ENCODE measurements around the gene RIPOR3.
"Not testable (repeated sequence)": the region's sequence is repeated elsewhere in the genome, so short reads cannot be mapped to it uniquely, and the experiment has no call there.

RIPOR3 gene

GRCh38 chr20:50645253-50646068 lies 45.9 kb downstream of the RIPOR3 start:
- Histone ChIP-seq H4K20me1 (ENCODE audit: insufficient read depth, low read length) (no peaks in the 10 kb centered on the region), H3K4me2 (ENCODE audit: low read length) (no peak overlapping the region), H3K9me3 (ENCODE audit: insufficient read depth, low read length) (peaks cover 3% of the 10 kb centered on the region; the same call in 1 of the 2 replicates), H3K36me3 (replicated peaks; ENCODE audit: low read depth, low read length) (no peaks in the 10 kb centered on the region), H2AFZ (ENCODE audit: low read depth, low read length) (no peak overlapping the region), H3K27ac (ENCODE audit: low read length) (no peak overlapping the region), H3K79me2 (ENCODE audit: low read length) (no peaks in the 10 kb centered on the region), H3K4me3 (ENCODE audit: low read length) (no peak overlapping the region), H3K27me3 (ENCODE audit: low read depth, low read length) (no peaks in the 10 kb centered on the region), H3K4me1 (ENCODE audit: low read length) (no peaks in the 10 kb centered on the region), H3K9ac (ENCODE audit: low read length) (no peak overlapping the region)
- TF ChIP-seq EZH2phosphoT487 (IDR thresholded peaks at IDR 0.05; ENCODE audit: low read depth): no peak

GRCh38 chr20:50642288-50642803 lies 49.0 kb downstream of the RIPOR3 start:
- Histone ChIP-seq H3K4me2 (ENCODE audit: low read length) (no peak overlapping the region), H3K36me3 (replicated peaks; ENCODE audit: low read depth, low read length) (no peaks in the 10 kb centered on the region), H3K9me3 (ENCODE audit: insufficient read depth, low read length) (peaks cover 3% of the 10 kb centered on the region; the same call in 1 of the 2 replicates), H3K27me3 (ENCODE audit: low read depth, low read length) (no peaks in the 10 kb centered on the region), H3K4me1 (ENCODE audit: low read length) (no peaks in the 10 kb centered on the region), H3K79me2 (ENCODE audit: low read length) (no peaks in the 10 kb centered on the region), H3K9ac (ENCODE audit: low read length) (no peak overlapping the region), H3K4me3 (ENCODE audit: low read length) (no peak overlapping the region), H2AFZ (ENCODE audit: low read depth, low read length) (no peak overlapping the region), H4K20me1 (ENCODE audit: insufficient read depth, low read length) (no peaks in the 10 kb centered on the region), H3K27ac (ENCODE audit: low read length) (no peak overlapping the region)
- TF ChIP-seq, protein P1, sequence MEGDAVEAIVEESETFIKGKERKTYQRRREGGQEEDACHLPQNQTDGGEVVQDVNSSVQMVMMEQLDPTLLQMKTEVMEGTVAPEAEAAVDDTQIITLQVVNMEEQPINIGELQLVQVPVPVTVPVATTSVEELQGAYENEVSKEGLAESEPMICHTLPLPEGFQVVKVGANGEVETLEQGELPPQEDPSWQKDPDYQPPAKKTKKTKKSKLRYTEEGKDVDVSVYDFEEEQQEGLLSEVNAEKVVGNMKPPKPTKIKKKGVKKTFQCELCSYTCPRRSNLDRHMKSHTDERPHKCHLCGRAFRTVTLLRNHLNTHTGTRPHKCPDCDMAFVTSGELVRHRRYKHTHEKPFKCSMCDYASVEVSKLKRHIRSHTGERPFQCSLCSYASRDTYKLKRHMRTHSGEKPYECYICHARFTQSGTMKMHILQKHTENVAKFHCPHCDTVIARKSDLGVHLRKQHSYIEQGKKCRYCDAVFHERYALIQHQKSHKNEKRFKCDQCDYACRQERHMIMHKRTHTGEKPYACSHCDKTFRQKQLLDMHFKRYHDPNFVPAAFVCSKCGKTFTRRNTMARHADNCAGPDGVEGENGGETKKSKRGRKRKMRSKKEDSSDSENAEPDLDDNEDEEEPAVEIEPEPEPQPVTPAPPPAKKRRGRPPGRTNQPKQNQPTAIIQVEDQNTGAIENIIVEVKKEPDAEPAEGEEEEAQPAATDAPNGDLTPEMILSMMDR (IDR thresholded peaks at IDR 0.05; ENCODE audit: low read depth, low read length): no peak
- TF ChIP-seq EZH2phosphoT487 (IDR thresholded peaks at IDR 0.05; ENCODE audit: low read depth): no peak

DNA sequence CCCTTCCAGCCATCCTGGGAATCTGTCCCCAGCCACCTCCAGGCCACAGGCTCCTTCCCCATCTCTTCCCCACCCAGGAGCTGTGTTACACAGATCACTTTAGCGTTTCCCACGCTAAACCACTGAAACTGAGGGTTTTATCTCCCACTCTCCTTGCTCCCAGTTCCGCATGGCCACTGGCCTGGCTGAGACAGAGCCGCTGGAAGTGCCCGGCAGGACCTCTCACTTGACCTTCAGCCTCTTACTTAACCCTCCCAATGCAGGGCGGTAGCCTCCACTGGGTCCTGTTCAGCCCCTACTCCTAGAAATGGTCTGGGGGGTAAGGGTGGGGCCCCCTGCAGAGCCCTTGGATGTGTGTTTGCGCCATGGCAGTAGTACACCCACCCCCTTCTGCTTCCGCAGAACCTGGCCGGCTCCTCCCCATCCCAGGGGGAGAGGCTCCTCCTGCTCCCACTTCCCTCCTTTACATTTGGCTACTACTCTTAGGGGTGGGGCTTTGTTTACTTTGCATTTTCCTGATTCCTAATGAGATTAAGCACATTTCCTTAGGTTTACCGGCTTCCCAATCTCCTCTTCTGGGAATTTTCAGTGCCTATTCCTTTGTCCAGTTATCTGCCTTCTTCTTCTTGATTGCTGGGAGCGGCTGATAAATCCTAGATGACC lies 49.6 kb downstream of the RIPOR3 start:
- not testable (repeated sequence) for H4K20me1 ChIP-seq (ENCODE audit: insufficient read depth, low read length); H3K36me3 ChIP-seq (replicated peaks; ENCODE audit: low read depth, low read length); H3K27me3 ChIP-seq (ENCODE audit: low read depth, low read length); H3K79me2 ChIP-seq (ENCODE audit: low read length); H3K4me3 ChIP-seq (ENCODE audit: low read length); H3K9ac ChIP-seq (ENCODE audit: low read length); H2AFZ ChIP-seq (ENCODE audit: low read depth, low read length); H3K9me3 ChIP-seq (ENCODE audit: insufficient read depth, low read length); H3K4me2 ChIP-seq (ENCODE audit: low read length); H3K27ac ChIP-seq (ENCODE audit: low read length); H3K4me1 ChIP-seq (ENCODE audit: low read length)

GRCh38 chr20:50639971-50640711 lies 51.2 kb downstream of the RIPOR3 start:
- H3K9me3 ChIP-seq (ENCODE audit: insufficient read depth, low read length); H2AFZ ChIP-seq (ENCODE audit: low read depth, low read length); H4K20me1 ChIP-seq (ENCODE audit: insufficient read depth, low read length); H3K4me2 ChIP-seq (ENCODE audit: low read length); H3K4me1 ChIP-seq (ENCODE audit: low read length); H3K36me3 ChIP-seq (replicated peaks; ENCODE audit: low read depth, low read length); H3K27me3 ChIP-seq (ENCODE audit: low read depth, low read length); H3K27ac ChIP-seq (ENCODE audit: low read length); H3K79me2 ChIP-seq (ENCODE audit: low read length); H3K9ac ChIP-seq (ENCODE audit: low read length); H3K4me3 ChIP-seq (ENCODE audit: low read length): not testable (repeated sequence)

GRCh38 chr20:50638015-50638847 lies 53.1 kb downstream of the RIPOR3 start:
- not testable (repeated sequence) for H3K4me2 ChIP-seq (ENCODE audit: low read length); H3K9ac ChIP-seq (ENCODE audit: low read length); H3K79me2 ChIP-seq (ENCODE audit: low read length); H3K4me1 ChIP-seq (ENCODE audit: low read length); H4K20me1 ChIP-seq (ENCODE audit: insufficient read depth, low read length); H3K4me3 ChIP-seq (ENCODE audit: low read length); H3K36me3 ChIP-seq (replicated peaks; ENCODE audit: low read depth, low read length); H3K27ac ChIP-seq (ENCODE audit: low read length); H2AFZ ChIP-seq (ENCODE audit: low read depth, low read length); H3K9me3 ChIP-seq (ENCODE audit: insufficient read depth, low read length)
- H3K27me3 ChIP-seq (ENCODE audit: low read depth, low read length): peaks cover 16% of the 10 kb centered on the region

All from OCI-LY3 (cell line).